Measurements from ENCODE around the gene SMYD3. TPM values are rescaled to one million over a fixed set of nuclear protein-coding genes. Genes with fewer than 3 reads are reported as not detected.

SMYD3 gene
- total RNA-seq, 1 donor from 2014 or later = 27.2 TPM

DNA sequence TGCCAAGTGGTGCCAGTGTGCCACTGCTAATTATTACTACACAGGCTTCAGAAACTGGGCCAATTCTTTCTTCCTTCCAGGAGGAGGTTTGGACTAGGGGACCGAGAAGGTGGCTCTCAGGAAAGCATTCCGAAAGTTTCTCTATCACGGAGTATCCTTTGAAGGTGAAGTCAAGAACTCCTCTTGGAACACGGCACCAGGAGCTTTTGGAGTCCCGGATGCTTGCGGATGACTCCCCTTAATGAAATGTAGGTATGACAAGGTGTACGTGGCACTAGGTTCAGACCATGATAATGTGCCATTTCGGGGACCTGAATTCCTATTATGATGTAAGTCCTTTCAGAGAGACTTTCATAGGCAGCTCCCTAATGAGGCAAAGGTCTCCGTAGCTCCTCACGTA is 718.2 kb downstream of the SMYD3 start:
- intact Hi-C loops (cut with DNase I) = no loop called here
- TF ChIP-seq, protein P1, sequence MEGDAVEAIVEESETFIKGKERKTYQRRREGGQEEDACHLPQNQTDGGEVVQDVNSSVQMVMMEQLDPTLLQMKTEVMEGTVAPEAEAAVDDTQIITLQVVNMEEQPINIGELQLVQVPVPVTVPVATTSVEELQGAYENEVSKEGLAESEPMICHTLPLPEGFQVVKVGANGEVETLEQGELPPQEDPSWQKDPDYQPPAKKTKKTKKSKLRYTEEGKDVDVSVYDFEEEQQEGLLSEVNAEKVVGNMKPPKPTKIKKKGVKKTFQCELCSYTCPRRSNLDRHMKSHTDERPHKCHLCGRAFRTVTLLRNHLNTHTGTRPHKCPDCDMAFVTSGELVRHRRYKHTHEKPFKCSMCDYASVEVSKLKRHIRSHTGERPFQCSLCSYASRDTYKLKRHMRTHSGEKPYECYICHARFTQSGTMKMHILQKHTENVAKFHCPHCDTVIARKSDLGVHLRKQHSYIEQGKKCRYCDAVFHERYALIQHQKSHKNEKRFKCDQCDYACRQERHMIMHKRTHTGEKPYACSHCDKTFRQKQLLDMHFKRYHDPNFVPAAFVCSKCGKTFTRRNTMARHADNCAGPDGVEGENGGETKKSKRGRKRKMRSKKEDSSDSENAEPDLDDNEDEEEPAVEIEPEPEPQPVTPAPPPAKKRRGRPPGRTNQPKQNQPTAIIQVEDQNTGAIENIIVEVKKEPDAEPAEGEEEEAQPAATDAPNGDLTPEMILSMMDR (IDR thresholded peaks at IDR 0.05) = no peak
- Histone ChIP-seq H3K9me3 (no peaks in the 10 kb centered on the region), H3K4me3 (no peak overlapping the region), H3K27me3 (no peaks in the 10 kb centered on the region), H3K4me1 (no peaks in the 10 kb centered on the region), H3K27ac (no peak overlapping the region), H3K36me3 (no peaks in the 10 kb centered on the region)
- DNase-seq (no peak), ATAC-seq (no peak)

DNA sequence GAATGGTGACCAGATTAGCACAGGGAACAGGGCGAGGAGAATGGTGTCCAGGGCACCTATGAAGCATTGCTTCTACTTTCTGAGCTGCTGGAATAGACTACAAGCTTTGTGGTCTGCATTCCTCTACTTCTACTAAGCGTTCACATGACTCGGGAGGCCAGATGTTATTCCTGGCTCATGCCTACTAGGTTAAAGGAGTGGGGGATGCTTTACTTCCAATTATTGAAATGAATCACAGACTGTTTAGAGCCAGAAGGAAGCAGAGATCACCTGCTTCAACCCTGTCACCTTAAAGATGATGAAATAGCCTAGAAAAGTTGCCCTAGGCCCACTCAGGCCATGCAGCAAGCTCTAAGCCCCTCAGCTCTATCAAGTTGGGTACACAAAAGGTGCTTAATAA is 718.8 kb downstream of the SMYD3 start:
- DNase-seq (no peak), ATAC-seq (no peak)
- intact Hi-C loops (cut with DNase I) = no loop called here
- no peak overlapping the region for H3K4me3 ChIP-seq
- H3K36me3 ChIP-seq = no peaks in the 10 kb centered on the region
- H3K27ac ChIP-seq = no peak overlapping the region
- no peaks in the 10 kb centered on the region for H3K27me3 ChIP-seq
- no peaks in the 10 kb centered on the region for H3K4me1 ChIP-seq
- TF ChIP-seq, protein P1 (IDR thresholded peaks at IDR 0.05) = no peak
- no peaks in the 10 kb centered on the region for H3K9me3 ChIP-seq

GRCh38 chr1:245786948-245787347 is 720.1 kb downstream of the SMYD3 start:
- DNase-seq (no peak), ATAC-seq (no peak)
- Histone ChIP-seq H3K4me1 (no peaks in the 10 kb centered on the region), H3K27ac (no peak overlapping the region), H3K36me3 (no peaks in the 10 kb centered on the region), H3K27me3 (no peaks in the 10 kb centered on the region), H3K9me3 (no peaks in the 10 kb centered on the region), H3K4me3 (no peak overlapping the region)
- intact Hi-C loops (cut with DNase I) = no loop called here
- TF ChIP-seq, protein P1 (IDR thresholded peaks at IDR 0.05) = no peak

- H3K36me3 ChIP-seq = no peaks in the 10 kb centered on the region
- ATAC-seq (no peak), DNase-seq (no peak)
- no peaks in the 10 kb centered on the region for H3K4me1 ChIP-seq
- TF ChIP-seq, protein P1 (IDR thresholded peaks at IDR 0.05) = no peak
- no peak overlapping the region for H3K4me3 ChIP-seq
- intact Hi-C loops (cut with DNase I) = no loop called here
- no peaks in the 10 kb centered on the region for H3K9me3 ChIP-seq
- H3K27me3 ChIP-seq = no peaks in the 10 kb centered on the region
- no peak overlapping the region for H3K27ac ChIP-seq
These were observed 727.0 kb downstream of the SMYD3 start for GRCh38 chr1:245779797-245780755.

GRCh38 chr1:245777752-245778151 is 729.3 kb downstream of the SMYD3 start:
- ATAC-seq = no peak
- no peaks in the 10 kb centered on the region for H3K4me1 ChIP-seq
- no peaks in the 10 kb centered on the region for H3K27me3 ChIP-seq
- H3K36me3 ChIP-seq = no peaks in the 10 kb centered on the region
- intact Hi-C loops (cut with DNase I) = no loop called here
- TF ChIP-seq, protein P1 (IDR thresholded peaks at IDR 0.05) = no peak
- H3K27ac ChIP-seq = no peak overlapping the region
- H3K9me3 ChIP-seq = no peaks in the 10 kb centered on the region
- no peak overlapping the region for H3K4me3 ChIP-seq
- DNase-seq = no peak
